ENCODE measurements around the gene MYCBP. TPM values are rescaled to one million over a fixed set of nuclear protein-coding genes. Genes with fewer than 3 reads are reported as not detected.

MYCBP gene
- total and polyA plus RNA-seq, 2 of the 8 experiments (the other 6 are each of a cell fraction or from before 2014, with no cell fraction given), result 22.4 to 38.2 TPM

DNA sequence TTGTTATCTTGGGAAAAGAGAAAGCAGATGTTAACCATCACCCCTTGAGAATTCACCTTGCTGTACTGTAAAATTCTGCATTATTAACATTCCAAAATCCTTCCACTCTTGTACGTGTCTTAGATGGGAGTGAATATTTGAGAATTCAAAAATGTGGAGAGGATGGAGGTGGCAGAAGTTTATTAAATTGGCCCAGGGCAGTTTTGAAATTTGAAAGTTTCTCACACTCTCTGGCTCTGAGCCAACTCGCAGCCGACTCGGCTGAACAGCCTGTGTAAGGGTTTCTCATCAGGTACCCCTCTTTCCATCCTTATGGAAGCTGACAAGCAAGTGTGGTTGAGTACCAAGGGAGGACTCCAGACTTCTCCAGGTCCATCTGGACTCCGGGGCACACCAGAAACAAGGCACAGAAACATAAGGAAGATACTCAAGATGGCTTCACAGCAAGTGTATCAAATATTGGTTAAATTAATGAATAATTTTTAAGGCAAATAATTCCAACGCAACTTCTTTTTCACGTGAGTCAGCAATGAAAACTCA, 58.6 kb downstream of the MYCBP start:
- Histone ChIP-seq H3K23ac (ENCODE audit: insufficient read length) (no peak overlapping the region), H2BK20ac (ENCODE audit: low read length) (no peak overlapping the region), H2BK5ac (ENCODE audit: low read depth, low read length) (no peak overlapping the region), H2BK12ac (ENCODE audit: low read depth, low read length) (no peak overlapping the region), H2BK15ac (ENCODE audit: low read length) (no peak overlapping the region), H3K27ac (ENCODE audit: low read depth, low read length) (no peak overlapping the region), H3K4me3 (ENCODE audit: extremely low read depth in 1 of 4, insufficient read depth in 2 of 4, low read depth in 3 of 4, low read length in 4 of 4) (no peak overlapping the region), H3K36me3 (ENCODE audit: control insufficient read depth in 2 of 4, insufficient read depth in 4 of 4, low read length in 3 of 4) (no peaks in the 10 kb centered on the region), H3K9ac (replicated peaks in 1 of 4; ENCODE audit: extremely low read depth in 1 of 4, low read depth in 3 of 4, low read length in 3 of 4) (no peak overlapping the region), H3K9me3 (ENCODE audit: insufficient read depth in 2 of 2, low read depth in 1 of 2, low read length in 1 of 2) (peaks cover 0 to 4% of the 10 kb centered on the region in 2 experiments; a peak in 2 of 4 replicates), H2AFZ (ENCODE audit: low read length) (0 out of 2 replicates have a peak overlapping the region, but pooled peaks have one; percentile 61), H3K14ac (ENCODE audit: insufficient read length) (no peak overlapping the region), H3K79me1 (ENCODE audit: low read depth, low read length) (no peaks in the 10 kb centered on the region), H3K56ac (replicated peaks; ENCODE audit: insufficient read length, low read depth, low read length) (no peak overlapping the region), H3K4me1 (replicated peaks in 1 of 4; ENCODE audit: control insufficient read depth in 3 of 4, insufficient read depth in 4 of 4, low read length in 3 of 4) (peaks cover 2 to 6% (median 3%) of the 10 kb centered on the region in 4 experiments; a peak in 4 of 7 replicates), H4K20me1 (replicated peaks in 1 of 2; ENCODE audit: control insufficient read depth in 1 of 2, insufficient read depth in 2 of 2, low read length in 2 of 2) (no peaks in the 10 kb centered on the region), H4K91ac (replicated peaks; ENCODE audit: insufficient read length, low read length) (no peak overlapping the region), H3K23me2 (ENCODE audit: low read depth, low read length) (peaks cover 4% of the 10 kb centered on the region; the same call in 1 of the 2 replicates), H4K8ac (ENCODE audit: extremely low read depth, insufficient read depth, low read length) (no peak overlapping the region), H3K79me2 (ENCODE audit: control insufficient read depth in 1 of 2, insufficient read depth in 2 of 2, low read length in 2 of 2) (no peaks in the 10 kb centered on the region), H4K5ac (ENCODE audit: insufficient read length, low read depth, low read length) (no peak overlapping the region), H3K4ac (replicated peaks; ENCODE audit: insufficient read length, low read depth, low read length) (no peak overlapping the region), H3K18ac (ENCODE audit: extremely low read depth, low read length) (no peak overlapping the region), H2AK5ac (ENCODE audit: low read depth, low read length) (no peak overlapping the region), H3K27me3 (replicated peaks in 1 of 4; ENCODE audit: control insufficient read depth in 3 of 4, extremely low read depth in 1 of 4, insufficient read depth in 3 of 4, low read length in 3 of 4) (peaks cover 6 to 38% (median 24%) of the 10 kb centered on the region in 4 experiments), H3K4me2 (ENCODE audit: insufficient read depth in 1 of 2, low read depth in 2 of 2, low read length in 2 of 2) (0 out of 4 replicates have a peak overlapping the region, but pooled peaks of 1 of the 2 experiments have one; percentile 17), H2BK120ac (replicated peaks; ENCODE audit: low read depth, low read length) (no peak overlapping the region)
- ChIA-PET CTCF (ENCODE audit: partially characterized antibody) (interaction anchor here (1.3 to 3.1 kb wide), 3 partner anchors 13 to 205 kb away, joined by 3 to 13 read pairs (median 3); no protein-coding TSS in a partner anchor), POLR2A (ENCODE audit: partially characterized antibody) (no interaction called here)
- DNase-seq (ENCODE audit: low read depth in 1 of 2, low spot score in 2 of 2), result no peak
- FAIRE-seq, result no peak
- WGBS, 2 experiments (ENCODE audit: extremely low coverage in 1 of 2, insufficient coverage in 1 of 2, insufficient read length in 1 of 2, insufficient replicate concordance in 2 of 2, low coverage in 1 of 2, low lambda C conversion rate in 2 of 2, missing lambda C conversion rate in 1 of 2), result 73% methylated on average over 7 of the region's 7 CpGs; no CpG with 5 or more reads in 1 of the 2 experiments
- TF ChIP-seq JUND (IDR thresholded peaks at IDR 0.05; ENCODE audit: low read length) (no peak), POLR2AphosphoS5 (IDR thresholded peaks at IDR 0.05; ENCODE audit: low read depth, low read length) (no peak), TEAD4 (IDR thresholded peaks at IDR 0.05; ENCODE audit: low read depth, low read length) (no peak), CBX8 (IDR thresholded peaks at IDR 0.05; ENCODE audit: borderline replicate concordance, low read depth, low read length) (no peak), KDM4A (IDR thresholded peaks at IDR 0.05; ENCODE audit: low read depth, low read length, severe bottlenecking) (no peak), TAF7 (optimal IDR thresholded peaks at IDR 0.05; ENCODE audit: borderline replicate concordance, low read depth, low read length) (no peak), BCL11A (IDR thresholded peaks at IDR 0.05; ENCODE audit: low read depth in 2 of 2, low read length in 2 of 2) (no peak), HDAC6 (IDR thresholded peaks at IDR 0.05; ENCODE audit: low read depth, low read length) (no peak), SP4 (IDR thresholded peaks at IDR 0.05; ENCODE audit: low read length) (no peak), CHD2 (IDR thresholded peaks at IDR 0.05; ENCODE audit: low read length) (no peak), RXRA (IDR thresholded peaks at IDR 0.05; ENCODE audit: insufficient read depth, low read depth, low read length) (no peak), EZH2 (IDR thresholded peaks at IDR 0.05; ENCODE audit: low read depth, low read length, severe bottlenecking) (no peak), HDAC2 (IDR thresholded peaks at IDR 0.05; ENCODE audit: borderline replicate concordance in 1 of 2, low read depth in 2 of 2, low read length in 2 of 2) (no peak)
